Measurements from ENCODE around the gene SLC22A16. TPM values are rescaled to one million over a fixed set of nuclear protein-coding genes. Genes with fewer than 3 reads are reported as not detected.
A peak's percentile ranks its signal among the peaks of the same experiment; 100 is the strongest.

The SLC22A16 gene
- total RNA-seq, 4 donors from 2014 or later: not detected

DNA sequence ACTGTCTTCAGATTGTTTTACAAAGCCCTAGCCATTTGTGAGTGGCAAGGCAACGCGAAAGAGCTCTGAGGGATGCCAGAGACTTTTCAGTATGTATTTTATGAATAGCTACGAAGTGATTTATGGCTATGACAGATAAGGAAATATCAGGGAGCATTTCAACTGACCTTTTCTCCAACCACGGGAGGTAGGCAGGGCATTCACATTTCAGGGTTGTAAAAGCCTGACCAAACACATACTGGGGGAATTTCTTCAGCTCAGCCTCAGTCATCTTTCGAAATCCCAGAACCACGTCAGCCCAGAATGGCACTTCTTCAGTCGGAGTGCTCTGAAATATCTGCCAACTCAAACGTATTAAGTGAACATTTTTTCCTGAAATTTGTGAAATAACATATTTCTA, 71.8 kb downstream of the SLC22A16 start:
- TF ChIP-seq POLR2AphosphoS5 (IDR thresholded peaks at IDR 0.05) (no peak), EP300 (IDR thresholded peaks at IDR 0.05; ENCODE audit: low read depth) (no peak), POLR2A (IDR thresholded peaks at IDR 0.05) (no peak), CTCF (IDR thresholded peaks at IDR 0.05) (no peak)
- no peak overlapping the region for H3K4me3 ChIP-seq
- WGBS, 2 donors (ENCODE audit: low coverage in 1 of 2): 30 to 46% methylated on average over 7 to 8 of the region's 8 CpGs
- peaks cover 0 to 3% (median 0%) of the 10 kb centered on the region in 4 donors for H3K4me1 ChIP-seq
- H3K36me3 ChIP-seq: no peaks in the 10 kb centered on the region
- intact Hi-C loops (cut with DNase I; ENCODE audit: low total_unique reads) (no loop called here), in situ Hi-C loops (cut with MboI; ENCODE audit: low pct_ligation_motif_present in 1 of 4, low pct_unique_long_range_greater_than_20kb in 1 of 4, low sequenced_read_pairs in 3 of 4) (no loop called here)
- H3K27me3 ChIP-seq: no peaks in the 10 kb centered on the region
- no peak overlapping the region for H3K27ac ChIP-seq
- no peak for DNase-seq
- H3K9me3 ChIP-seq: no peaks in the 10 kb centered on the region

GRCh38 chr6:110401585-110402176, 74.7 kb downstream of the SLC22A16 start:
- 81 to 88% methylated on average over 4 of the region's 4 CpGs for WGBS, 2 donors (ENCODE audit: low coverage in 1 of 2)
- no peaks in the 10 kb centered on the region for H3K27me3 ChIP-seq
- H3K27ac ChIP-seq: no peak overlapping the region
- in situ Hi-C loops (cut with MboI; ENCODE audit: low pct_ligation_motif_present in 1 of 4, low pct_unique_long_range_greater_than_20kb in 1 of 4, low sequenced_read_pairs in 3 of 4) (no loop called here), intact Hi-C loops (cut with DNase I; ENCODE audit: low total_unique reads) (no loop called here)
- H3K9me3 ChIP-seq: no peaks in the 10 kb centered on the region
- TF ChIP-seq POLR2AphosphoS5 (IDR thresholded peaks at IDR 0.05) (no peak), CTCF (IDR thresholded peaks at IDR 0.05) (no peak), EP300 (IDR thresholded peaks at IDR 0.05; ENCODE audit: low read depth) (no peak), POLR2A (IDR thresholded peaks at IDR 0.05) (no peak)
- H3K4me1 ChIP-seq: peaks cover 0 to 3% (median 0%) of the 10 kb centered on the region in 4 donors
- no peak overlapping the region for H3K4me3 ChIP-seq
- no peaks in the 10 kb centered on the region for H3K36me3 ChIP-seq
- DNase-seq: no peak

DNA sequence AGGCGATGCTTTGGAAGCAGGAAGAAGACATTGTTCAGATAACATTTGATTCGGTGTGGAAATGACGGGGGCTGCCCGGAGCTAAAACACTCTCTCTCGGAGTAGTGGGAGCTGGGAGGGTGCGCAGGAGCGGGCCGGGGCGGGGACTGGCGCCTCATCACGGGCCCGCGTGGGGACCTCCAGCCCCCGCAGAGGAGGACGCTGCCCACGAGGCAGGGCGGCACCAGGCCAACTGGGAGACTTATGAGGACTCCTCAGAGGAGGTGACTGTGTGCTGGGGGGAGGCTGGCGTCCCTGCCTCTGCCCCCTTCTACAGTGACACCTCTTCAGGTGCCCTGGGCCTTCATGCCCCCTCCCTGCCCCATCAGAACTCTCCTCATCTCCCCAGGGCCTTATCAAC, 76.2 kb downstream of the SLC22A16 start:
- Histone ChIP-seq H3K27me3 (no peaks in the 10 kb centered on the region), H3K36me3 (no peaks in the 10 kb centered on the region), H3K9me3 (no peaks in the 10 kb centered on the region), H3K4me1 (peaks cover 0 to 3% (median 0%) of the 10 kb centered on the region in 4 donors), H3K4me3 (peak overlapping the region in 3 of 4 donors; percentile 4 to 45 (median 38)), H3K27ac (no peak overlapping the region)
- TF ChIP-seq CTCF (IDR thresholded peaks at IDR 0.05) (no peak), POLR2A (IDR thresholded peaks at IDR 0.05) (no peak), EP300 (IDR thresholded peaks at IDR 0.05; ENCODE audit: low read depth) (no peak), POLR2AphosphoS5 (IDR thresholded peaks at IDR 0.05) (no peak)
- in situ Hi-C loops (cut with MboI; ENCODE audit: low pct_ligation_motif_present in 1 of 4, low pct_unique_long_range_greater_than_20kb in 1 of 4, low sequenced_read_pairs in 3 of 4) (no loop called here), intact Hi-C loops (cut with DNase I; ENCODE audit: low total_unique reads) (no loop called here)
- DNase-seq: no peak
- WGBS, 2 donors (ENCODE audit: low coverage in 1 of 2): 33 to 61% methylated on average over 1 to 3 of the region's 18 CpGs

DNA sequence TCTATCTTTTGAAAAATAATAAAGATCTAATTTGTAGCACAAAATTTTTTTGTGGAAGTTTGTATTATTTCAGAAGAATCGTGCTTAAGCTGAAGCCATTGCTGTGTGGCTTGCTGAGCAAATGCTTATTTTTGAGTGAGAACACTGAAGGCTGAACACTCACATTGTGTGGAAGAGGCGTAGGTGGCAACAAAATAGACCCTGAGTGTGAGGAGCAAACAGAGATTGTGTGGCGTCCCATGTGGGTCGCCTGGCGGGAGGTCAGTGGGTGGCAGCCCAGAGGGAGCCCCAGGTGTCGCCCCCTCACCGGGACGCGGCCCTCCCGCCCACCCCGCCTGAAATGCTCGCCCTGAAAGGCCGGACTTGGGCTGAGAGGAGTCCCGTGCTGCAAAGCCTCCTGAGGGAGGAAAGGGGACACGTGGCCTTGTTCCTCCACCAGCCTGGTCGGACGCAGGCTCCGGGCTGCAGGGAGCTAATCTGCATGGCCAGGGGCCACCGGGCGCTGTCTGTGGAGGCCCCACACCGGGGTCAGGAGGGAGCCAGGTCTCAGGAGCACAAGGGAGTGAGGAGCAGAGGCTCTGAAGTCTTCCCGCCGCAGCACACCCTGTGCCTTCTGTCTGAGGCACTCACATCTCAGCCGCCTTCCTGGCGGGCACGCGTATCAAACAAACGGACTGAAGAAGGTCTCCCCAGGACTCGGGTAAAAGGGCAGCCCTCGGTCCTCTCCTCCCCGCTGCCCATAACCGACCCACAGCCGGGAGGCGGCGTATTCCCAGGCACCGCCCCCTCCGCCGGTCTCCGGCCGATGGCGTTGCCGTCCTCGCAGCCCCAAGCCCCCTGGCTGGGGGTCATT, 77.0 kb downstream of the SLC22A16 start:
- no peaks in the 10 kb centered on the region for H3K27me3 ChIP-seq
- H3K27ac ChIP-seq: no peak overlapping the region
- no peak for DNase-seq
- peaks cover 0 to 3% (median 0%) of the 10 kb centered on the region in 4 donors for H3K4me1 ChIP-seq
- no peaks in the 10 kb centered on the region for H3K9me3 ChIP-seq
- H3K36me3 ChIP-seq: no peaks in the 10 kb centered on the region
- intact Hi-C loops (cut with DNase I; ENCODE audit: low total_unique reads): no loop called here
- 67 to 79% methylated on average over 2 to 43 of the region's 43 CpGs for WGBS, 2 donors (ENCODE audit: low coverage in 1 of 2)
- in situ Hi-C loops (cut with MboI; ENCODE audit: low pct_ligation_motif_present in 1 of 4, low pct_unique_long_range_greater_than_20kb in 1 of 4, low sequenced_read_pairs in 3 of 4): loop anchor here (10.0 to 25.0 kb wide), 7 partner anchors 225 to 705 kb away; partner anchors contain the start of genes WASF1 (in 2 of the 4), AK9 (in 1 of the 4) and FIG4 (in 1 of the 4)
- TF ChIP-seq EP300 (IDR thresholded peaks at IDR 0.05; ENCODE audit: low read depth): no peak
- no peak for TF ChIP-seq POLR2A (IDR thresholded peaks at IDR 0.05)
- TF ChIP-seq CTCF (IDR thresholded peaks at IDR 0.05): no peak
- no peak for TF ChIP-seq POLR2AphosphoS5 (IDR thresholded peaks at IDR 0.05)
- peak overlapping the region; percentile 4 to 45 (median 27) for H3K4me3 ChIP-seq
